ENCODE measurements around the gene INPP5K. TPM values are rescaled to one million over a fixed set of nuclear protein-coding genes. Genes with fewer than 3 reads are reported as not detected.
A peak's percentile ranks its signal among the peaks of the same experiment; 100 is the strongest.

INPP5K gene
- total RNA-seq, 1 donor = 27.3 TPM

- H3K4me3 ChIP-seq (ENCODE audit: low read depth, low read length) = no peak overlapping the region
- no peak for TF ChIP-seq CTCF (IDR thresholded peaks at IDR 0.05; ENCODE audit: insufficient read depth, low read length)
- no peak for DNase-seq (ENCODE audit: low read depth)
Observed at GRCh38 chr17:1496869-1497268, 19.5 kb downstream of the INPP5K start.

- H3K4me3 ChIP-seq (ENCODE audit: low read depth, low read length) = no peak overlapping the region
- no peak for TF ChIP-seq CTCF (IDR thresholded peaks at IDR 0.05; ENCODE audit: insufficient read depth, low read length)
- DNase-seq (ENCODE audit: low read depth) = peak; percentile 24
Observed at GRCh38 chr17:1495265-1495989, 21.0 kb downstream of the INPP5K start.

- no peak overlapping the region for H3K4me3 ChIP-seq (ENCODE audit: low read depth, low read length)
- TF ChIP-seq CTCF (IDR thresholded peaks at IDR 0.05; ENCODE audit: insufficient read depth, low read length) = no peak
- no peak for DNase-seq (ENCODE audit: low read depth)
Observed at GRCh38 chr17:1494736-1495253, 21.6 kb downstream of the INPP5K start.

GRCh38 chr17:1494203-1494602 is 22.2 kb downstream of the INPP5K start:
- no peak overlapping the region for H3K4me3 ChIP-seq (ENCODE audit: low read depth, low read length)
- no peak for TF ChIP-seq CTCF (IDR thresholded peaks at IDR 0.05; ENCODE audit: insufficient read depth, low read length)
- no peak for DNase-seq (ENCODE audit: low read depth)

- TF ChIP-seq CTCF (IDR thresholded peaks at IDR 0.05; ENCODE audit: insufficient read depth, low read length) = no peak
- H3K4me3 ChIP-seq (ENCODE audit: low read depth, low read length) = no peak overlapping the region
- no peak for DNase-seq (ENCODE audit: low read depth)
Observed at GRCh38 chr17:1493291-1493980, 23.0 kb downstream of the INPP5K start.

- TF ChIP-seq CTCF (IDR thresholded peaks at IDR 0.05; ENCODE audit: insufficient read depth, low read length) = no peak
- peak within 1 kb of the TSS; percentile 63 for H3K4me3 ChIP-seq (ENCODE audit: low read depth, low read length)
- DNase-seq (ENCODE audit: low read depth) = no peak
Observed at GRCh38 chr17:1492249-1493206, 23.9 kb downstream of the INPP5K start, which contains the start of gene MYO1C. Gene MYO1C, minus strand, starts transcription at chr17:1492686. Its CDS starts 199 bp downstream, at chr17:1492487.
